ENCODE results near the gene SLC25A34.

Gene SLC25A34

DNA sequence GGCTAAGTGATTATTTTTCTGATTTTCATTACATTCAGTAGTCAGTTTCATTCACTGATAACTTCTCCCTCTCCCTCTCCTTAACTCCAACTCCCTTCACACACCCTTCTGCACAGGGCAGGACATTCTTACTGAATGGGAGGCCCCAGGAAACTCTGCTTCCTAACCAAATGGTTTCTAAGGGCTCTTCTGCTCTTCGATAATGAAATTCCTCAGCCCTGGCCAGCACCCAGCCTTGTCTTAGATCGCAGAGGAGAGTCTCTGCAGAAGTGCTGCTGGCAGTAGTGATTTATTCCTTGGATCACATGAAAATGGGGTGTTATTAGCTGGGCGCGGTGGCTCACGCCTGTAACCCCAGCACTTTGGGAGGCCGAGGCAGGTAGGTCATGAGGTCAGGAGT, 35.5 kb upstream of the SLC25A34 start:
- no peak overlapping the region for H3K4me3 ChIP-seq
- H3K36me3 ChIP-seq = peaks cover 45% of the 10 kb centered on the region
- no peaks in the 10 kb centered on the region for H3K9me3 ChIP-seq
- 0 out of 2 replicates have a peak overlapping the region, but pooled peaks have one; percentile 30 for H3K9ac ChIP-seq
- peak overlapping the region; percentile 71 for H3K4me2 ChIP-seq
- peaks cover 42% of the 10 kb centered on the region for H3K4me1 ChIP-seq
- peaks cover 89% of the 10 kb centered on the region for H4K20me1 ChIP-seq
- no peak for TF ChIP-seq Cebpa-rat (IDR thresholded peaks at IDR 0.05)
- peak overlapping the region; percentile 33; the same call in 1 of the 2 replicates for H3K27ac ChIP-seq
- no peaks in the 10 kb centered on the region for H3K27me3 ChIP-seq

- no peaks in the 10 kb centered on the region for H3K9me3 ChIP-seq
- peaks cover 35% of the 10 kb centered on the region for H3K4me1 ChIP-seq
- no peak for TF ChIP-seq Cebpa-rat (IDR thresholded peaks at IDR 0.05)
- peaks cover 50% of the 10 kb centered on the region for H3K36me3 ChIP-seq
- no peak overlapping the region for H3K9ac ChIP-seq
- H3K27me3 ChIP-seq = no peaks in the 10 kb centered on the region
- no peak overlapping the region for H3K4me3 ChIP-seq
- no peak overlapping the region for H3K4me2 ChIP-seq
- peaks cover 89% of the 10 kb centered on the region for H4K20me1 ChIP-seq
- H3K27ac ChIP-seq = no peak overlapping the region
These were observed 34.3 kb upstream of the SLC25A34 start for GRCh38 chr1:15701784-15702183.

DNA sequence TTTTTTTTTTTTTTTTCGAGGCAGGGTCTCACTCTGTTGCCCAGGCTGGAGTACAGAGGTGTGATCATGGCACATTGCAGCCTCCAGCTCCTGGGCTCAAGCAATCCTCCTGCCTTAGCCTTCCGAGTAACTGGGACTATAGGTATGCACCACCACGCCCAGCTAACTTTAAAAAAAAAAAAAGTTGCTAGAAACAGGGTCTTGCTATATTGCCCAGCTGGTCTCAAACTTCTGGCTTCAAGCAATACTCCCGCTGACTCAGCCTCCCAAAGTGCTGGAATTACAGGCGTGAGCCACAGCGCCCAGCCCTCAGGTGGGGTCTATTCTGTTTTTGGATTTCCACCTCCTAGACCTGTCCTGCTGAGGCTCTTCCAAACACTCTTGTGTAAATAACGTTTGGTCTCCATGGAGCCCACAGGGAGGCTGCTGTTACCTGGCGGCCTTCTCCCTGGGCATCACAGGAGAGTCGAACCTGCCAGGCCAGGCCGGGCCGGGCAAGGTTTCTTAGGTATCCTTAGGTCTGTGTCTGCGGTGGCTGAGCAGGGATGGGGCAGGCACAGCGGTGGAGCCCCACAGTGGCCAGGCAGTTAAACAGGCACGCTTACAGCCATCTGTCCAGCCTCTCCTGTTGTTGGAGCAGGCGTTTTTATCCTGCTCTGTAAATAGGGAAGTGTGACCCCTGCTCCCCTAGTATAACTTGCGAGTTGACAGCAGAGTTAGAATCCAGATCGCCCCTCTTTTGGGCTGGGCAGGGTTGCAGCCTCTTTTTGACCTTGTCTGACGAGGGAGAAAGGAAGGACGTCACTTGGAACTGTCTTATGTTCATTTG, 33.1 kb upstream of the SLC25A34 start:
- H4K20me1 ChIP-seq = peaks cover 93% of the 10 kb centered on the region
- no peaks in the 10 kb centered on the region for H3K9me3 ChIP-seq
- no peak overlapping the region for H3K4me2 ChIP-seq
- H3K36me3 ChIP-seq = peaks cover 58% of the 10 kb centered on the region
- peaks cover 35% of the 10 kb centered on the region for H3K4me1 ChIP-seq
- H3K27ac ChIP-seq = 0 out of 2 replicates have a peak overlapping the region, but pooled peaks have one; percentile 2
- no peaks in the 10 kb centered on the region for H3K27me3 ChIP-seq
- no peak for TF ChIP-seq Cebpa-rat (IDR thresholded peaks at IDR 0.05)
- H3K4me3 ChIP-seq = no peak overlapping the region
- H3K9ac ChIP-seq = no peak overlapping the region

GRCh38 chr1:15703562-15703961, 32.5 kb upstream of the SLC25A34 start:
- H4K20me1 ChIP-seq = peaks cover 93% of the 10 kb centered on the region
- no peak overlapping the region for H3K4me2 ChIP-seq
- H3K9ac ChIP-seq = no peak overlapping the region
- no peak for TF ChIP-seq Cebpa-rat (IDR thresholded peaks at IDR 0.05)
- H3K4me1 ChIP-seq = peaks cover 28% of the 10 kb centered on the region
- peaks cover 60% of the 10 kb centered on the region for H3K36me3 ChIP-seq
- H3K9me3 ChIP-seq = no peaks in the 10 kb centered on the region
- H3K4me3 ChIP-seq = no peak overlapping the region
- H3K27ac ChIP-seq = peak overlapping the region; percentile 14; the same call in 1 of the 2 replicates
- no peaks in the 10 kb centered on the region for H3K27me3 ChIP-seq

GRCh38 chr1:15704526-15705183, 31.4 kb upstream of the SLC25A34 start:
- no peak overlapping the region for H3K9ac ChIP-seq
- H3K36me3 ChIP-seq = peaks cover 65% of the 10 kb centered on the region
- H3K27ac ChIP-seq = no peak overlapping the region
- H3K4me2 ChIP-seq = no peak overlapping the region
- no peaks in the 10 kb centered on the region for H3K27me3 ChIP-seq
- TF ChIP-seq Cebpa-rat (IDR thresholded peaks at IDR 0.05) = no peak
- H4K20me1 ChIP-seq = peaks cover 95% of the 10 kb centered on the region
- H3K9me3 ChIP-seq = no peaks in the 10 kb centered on the region
- no peak overlapping the region for H3K4me3 ChIP-seq
- H3K4me1 ChIP-seq = peaks cover 22% of the 10 kb centered on the region

DNA sequence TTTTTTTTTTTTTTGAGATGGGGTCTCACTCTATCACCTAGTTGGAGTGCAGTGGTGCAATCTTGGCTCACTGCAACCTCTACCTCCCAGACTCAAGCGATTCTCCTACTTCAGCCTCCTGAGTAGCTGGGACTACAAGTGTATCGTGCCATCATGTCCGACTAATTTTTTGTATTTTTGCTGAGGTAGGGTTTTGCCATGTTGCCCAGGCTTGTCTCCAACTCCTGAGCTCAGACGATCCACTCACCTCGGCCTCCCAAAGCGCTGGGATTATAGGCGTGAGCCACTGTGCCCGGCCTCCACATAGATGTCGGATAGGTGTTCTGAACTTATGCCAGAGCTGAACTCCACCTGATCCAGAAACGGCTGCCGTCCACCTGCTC, 30.9 kb upstream of the SLC25A34 start:
- no peak overlapping the region for H3K27ac ChIP-seq
- H3K4me1 ChIP-seq = peaks cover 17% of the 10 kb centered on the region
- H3K36me3 ChIP-seq = peaks cover 65% of the 10 kb centered on the region
- no peaks in the 10 kb centered on the region for H3K27me3 ChIP-seq
- no peak overlapping the region for H3K9ac ChIP-seq
- no peak overlapping the region for H3K4me2 ChIP-seq
- peaks cover 95% of the 10 kb centered on the region for H4K20me1 ChIP-seq
- H3K9me3 ChIP-seq = no peaks in the 10 kb centered on the region
- no peak overlapping the region for H3K4me3 ChIP-seq
- no peak for TF ChIP-seq Cebpa-rat (IDR thresholded peaks at IDR 0.05)

DNA sequence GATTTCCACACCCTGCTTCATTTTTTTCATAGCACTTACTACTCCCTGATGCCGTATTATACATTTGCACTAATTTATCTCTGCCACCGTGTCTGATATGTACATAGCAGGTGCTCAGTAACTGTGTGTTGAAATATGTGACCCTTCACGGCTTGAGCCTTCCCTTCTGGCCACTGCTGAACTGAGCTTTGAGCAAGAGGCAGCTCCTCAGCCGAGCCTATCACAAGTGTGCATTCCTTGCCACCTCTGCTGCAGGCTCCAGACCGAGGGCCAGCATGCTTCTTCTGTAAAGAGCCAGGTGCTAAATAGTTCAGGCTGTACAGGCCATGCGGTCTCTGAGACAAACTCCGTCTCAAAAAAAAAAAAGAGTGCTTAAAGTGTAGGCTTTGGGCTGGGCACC, 29.3 kb upstream of the SLC25A34 start:
- Histone ChIP-seq H3K4me2 (no peak overlapping the region), H3K27ac (no peak overlapping the region), H3K27me3 (no peaks in the 10 kb centered on the region), H3K9ac (no peak overlapping the region), H3K4me1 (peaks cover 11% of the 10 kb centered on the region; the same call in 1 of the 2 replicates), H3K9me3 (no peaks in the 10 kb centered on the region), H3K4me3 (no peak overlapping the region), H3K36me3 (peaks cover 60% of the 10 kb centered on the region), H4K20me1 (peaks cover 98% of the 10 kb centered on the region)
- TF ChIP-seq Cebpa-rat (IDR thresholded peaks at IDR 0.05) = no peak

DNA sequence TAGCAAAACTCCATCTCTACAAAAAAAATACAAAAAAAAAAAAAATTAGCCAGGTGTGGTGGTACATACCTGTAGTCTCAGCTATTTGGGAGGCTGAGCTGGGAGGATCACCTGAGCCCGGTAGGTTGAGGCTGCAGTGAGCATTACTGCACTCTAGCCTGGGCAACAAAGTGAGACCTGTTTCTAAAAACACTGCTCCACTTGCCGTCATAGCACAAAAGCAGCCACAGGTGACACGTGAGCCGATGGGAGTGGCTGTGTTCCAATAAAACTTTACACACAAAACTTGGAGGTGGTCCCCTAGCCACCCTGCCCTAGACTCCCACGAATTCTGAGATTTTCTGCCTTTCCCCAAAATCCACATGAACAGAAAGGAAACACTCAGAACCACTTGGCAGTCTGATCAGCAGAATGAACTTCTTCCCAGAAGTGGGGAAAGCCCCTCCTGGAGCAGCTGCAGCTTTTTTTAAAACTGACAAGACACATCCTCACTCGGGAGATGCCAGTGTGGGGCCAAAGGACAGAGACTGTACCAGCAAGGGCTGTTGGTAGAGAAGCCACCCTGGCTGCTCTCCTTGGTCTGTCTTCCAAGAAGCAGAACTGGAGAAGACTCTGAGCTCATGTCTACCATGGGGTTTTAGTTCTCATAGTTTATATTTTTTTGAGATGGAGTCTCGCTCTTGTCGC, 28.7 kb upstream of the SLC25A34 start:
- peaks cover 98% of the 10 kb centered on the region for H4K20me1 ChIP-seq
- peaks cover 54% of the 10 kb centered on the region for H3K36me3 ChIP-seq
- no peak overlapping the region for H3K4me2 ChIP-seq
- no peak overlapping the region for H3K4me3 ChIP-seq
- no peaks in the 10 kb centered on the region for H3K9me3 ChIP-seq
- peaks cover 11% of the 10 kb centered on the region; the same call in 1 of the 2 replicates for H3K4me1 ChIP-seq
- no peak overlapping the region for H3K27ac ChIP-seq
- no peak overlapping the region for H3K9ac ChIP-seq
- TF ChIP-seq Cebpa-rat (IDR thresholded peaks at IDR 0.05) = no peak
- no peaks in the 10 kb centered on the region for H3K27me3 ChIP-seq

DNA sequence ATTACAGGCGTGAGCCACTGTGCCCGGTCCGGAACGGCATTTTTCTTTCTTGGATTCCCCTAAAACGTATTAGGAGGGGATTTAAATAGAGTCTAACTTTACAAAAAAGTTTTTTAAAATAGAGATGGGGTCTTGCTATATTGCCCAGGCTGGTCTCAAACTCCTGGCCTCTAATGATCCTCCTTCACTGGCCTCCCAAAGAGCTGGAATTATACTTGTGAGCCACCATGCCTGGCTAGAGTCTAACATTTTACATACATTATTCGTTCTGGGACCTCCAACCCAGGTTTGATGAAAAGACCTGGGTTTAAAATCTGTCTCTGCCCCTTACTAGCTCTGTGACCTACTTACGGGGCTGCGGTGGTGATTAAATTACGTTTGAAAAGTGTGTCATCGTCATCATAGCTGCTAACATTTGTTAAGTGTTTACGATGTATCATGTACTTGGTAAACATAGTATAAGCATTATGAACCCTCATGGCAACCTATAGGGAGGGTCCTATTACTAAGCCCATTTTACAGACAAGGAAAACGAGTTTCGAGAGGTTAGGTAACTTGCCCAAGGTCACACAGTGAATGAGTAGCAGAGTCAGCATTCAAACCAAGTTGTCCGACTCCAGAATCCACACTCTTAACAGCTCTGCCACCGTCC, 27.4 kb upstream of the SLC25A34 start:
- Histone ChIP-seq H3K4me1 (peaks cover 11% of the 10 kb centered on the region; the same call in 1 of the 2 replicates), H3K9me3 (no peaks in the 10 kb centered on the region), H3K4me2 (no peak overlapping the region), H3K36me3 (peaks cover 42% of the 10 kb centered on the region), H3K4me3 (no peak overlapping the region), H3K27ac (no peak overlapping the region), H3K27me3 (no peaks in the 10 kb centered on the region), H3K9ac (no peak overlapping the region), H4K20me1 (peaks cover 98% of the 10 kb centered on the region)
- no peak for TF ChIP-seq Cebpa-rat (IDR thresholded peaks at IDR 0.05)

Data from BLaER1 (cell line).